Glutamatergic neuron (in vitro differentiated cells): ENCODE measurements around the gene TXNDC15. TPM values are rescaled to one million over a fixed set of nuclear protein-coding genes. Genes with fewer than 3 reads are reported as not detected.
A peak's percentile ranks its signal among the peaks of the same experiment; 100 is the strongest.
"Not testable (repeated sequence)": the region's sequence is repeated elsewhere in the genome, so short reads cannot be mapped to it uniquely, and the experiment has no call there.

ENCODE experiments used
- DNase-seq: peaks from one replicate; pipeline ENCODE4 v3.0.0; 2022
- H3K27ac Mint-ChIP-seq: one replicate; pipeline ENCODE4 v1.8.0; 2020; ENCODE audit warnings: mild to moderate bottlenecking, mixed read lengths, inconsistent platforms; ENCODE audit not compliant: unreplicated experiment
- H3K27me3 Mint-ChIP-seq: one replicate; pipeline ENCODE4 v1.8.0; 2020; ENCODE audit warnings: mild to moderate bottlenecking, moderate library complexity, mixed read lengths, inconsistent platforms; ENCODE audit not compliant: unreplicated experiment
- H3K36me3 Mint-ChIP-seq: one replicate; pipeline ENCODE4 v1.8.0; 2020; ENCODE audit warnings: mild to moderate bottlenecking, mixed read lengths, inconsistent platforms; ENCODE audit not compliant: unreplicated experiment
- H3K4me1 Mint-ChIP-seq: one replicate; pipeline ENCODE4 v1.8.0; 2020; ENCODE audit warnings: mild to moderate bottlenecking, low read depth, mixed read lengths, inconsistent platforms; ENCODE audit not compliant: unreplicated experiment
- H3K4me3 Mint-ChIP-seq: one replicate; pipeline ENCODE4 v1.8.0; 2020; ENCODE audit warnings: mild to moderate bottlenecking, mixed read lengths, inconsistent platforms; ENCODE audit not compliant: unreplicated experiment
- H3K9me3 Mint-ChIP-seq: one replicate; pipeline ENCODE4 v1.8.0; 2020; ENCODE audit warnings: mild to moderate bottlenecking, moderate library complexity, mixed read lengths, inconsistent platforms; ENCODE audit not compliant: unreplicated experiment
- total RNA-seq: library from RNA; stranded (reverse); fragmentation: NEBNext Ultra II Directional; extraction: Animal tissue kit (Norgen Biotek cat#: 25700); gene quantifications from one replicate; pipeline ENCODE4 v1.2.1, GENCODE V29; 2021; ENCODE audit not compliant: unreplicated experiment
- TF ChIP-seq, protein P1 (sequence below): fragments of 200-600 bp; sonication (generic); IDR thresholded peaks from one replicate; pipeline ENCODE4 v1.5.0; 2021; ENCODE audit not compliant: partially characterized antibody, unreplicated experiment

Gene TXNDC15
- total RNA-seq, 1 donor from 2014 or later: 57.5 TPM

- DNase-seq: no peak
- Mint-ChIP-seq H3K4me1 (peaks cover 12% of the 10 kb centered on the region), H3K27me3 (peaks cover 9% of the 10 kb centered on the region), H3K27ac (no peak overlapping the region), H3K9me3 (peaks cover 3% of the 10 kb centered on the region), H3K4me3 (no peak overlapping the region), H3K36me3 (no peaks in the 10 kb centered on the region)
- TF ChIP-seq, protein P1, sequence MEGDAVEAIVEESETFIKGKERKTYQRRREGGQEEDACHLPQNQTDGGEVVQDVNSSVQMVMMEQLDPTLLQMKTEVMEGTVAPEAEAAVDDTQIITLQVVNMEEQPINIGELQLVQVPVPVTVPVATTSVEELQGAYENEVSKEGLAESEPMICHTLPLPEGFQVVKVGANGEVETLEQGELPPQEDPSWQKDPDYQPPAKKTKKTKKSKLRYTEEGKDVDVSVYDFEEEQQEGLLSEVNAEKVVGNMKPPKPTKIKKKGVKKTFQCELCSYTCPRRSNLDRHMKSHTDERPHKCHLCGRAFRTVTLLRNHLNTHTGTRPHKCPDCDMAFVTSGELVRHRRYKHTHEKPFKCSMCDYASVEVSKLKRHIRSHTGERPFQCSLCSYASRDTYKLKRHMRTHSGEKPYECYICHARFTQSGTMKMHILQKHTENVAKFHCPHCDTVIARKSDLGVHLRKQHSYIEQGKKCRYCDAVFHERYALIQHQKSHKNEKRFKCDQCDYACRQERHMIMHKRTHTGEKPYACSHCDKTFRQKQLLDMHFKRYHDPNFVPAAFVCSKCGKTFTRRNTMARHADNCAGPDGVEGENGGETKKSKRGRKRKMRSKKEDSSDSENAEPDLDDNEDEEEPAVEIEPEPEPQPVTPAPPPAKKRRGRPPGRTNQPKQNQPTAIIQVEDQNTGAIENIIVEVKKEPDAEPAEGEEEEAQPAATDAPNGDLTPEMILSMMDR: no peak
Observed at GRCh38 chr5:134878403-134878802, 4.2 kb downstream of the TXNDC15 start.

- DNase-seq: no peak
- Mint-ChIP-seq H3K4me1 (peaks cover 10% of the 10 kb centered on the region), H3K4me3 (no peak overlapping the region), H3K36me3 (no peaks in the 10 kb centered on the region), H3K27me3 (peaks cover 9% of the 10 kb centered on the region), H3K9me3 (peaks cover 3% of the 10 kb centered on the region), H3K27ac (no peak overlapping the region)
- TF ChIP-seq, protein P1: no peak
Observed at GRCh38 chr5:134879456-134879855, 5.3 kb downstream of the TXNDC15 start.

DNA sequence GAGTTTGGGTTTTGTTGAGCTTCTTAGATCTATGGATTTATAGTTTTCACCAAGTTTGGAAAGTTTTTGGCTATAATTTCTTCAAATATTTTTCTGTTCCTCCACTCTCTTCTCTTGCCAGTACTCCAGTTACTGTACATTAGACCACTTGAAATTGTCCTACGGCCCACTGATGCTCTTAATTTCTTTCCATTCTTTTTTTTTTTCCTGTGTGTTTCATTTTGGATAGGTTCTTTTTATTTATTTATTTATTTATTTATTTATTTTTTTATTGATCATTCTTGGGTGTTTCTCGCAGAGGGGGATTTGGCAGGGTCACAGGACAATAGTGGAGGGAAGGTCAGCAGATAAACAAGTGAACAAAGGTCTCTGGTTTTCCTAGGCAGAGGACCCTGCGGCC lies 6.8 kb downstream of the TXNDC15 start:
- not testable (repeated sequence) for H3K27me3 Mint-ChIP-seq, H3K36me3 Mint-ChIP-seq, H3K9me3 Mint-ChIP-seq, H3K4me3 Mint-ChIP-seq, DNase-seq
- peak overlapping the region; percentile 79 for H3K27ac Mint-ChIP-seq
- peaks cover 10% of the 10 kb centered on the region for H3K4me1 Mint-ChIP-seq

DNA sequence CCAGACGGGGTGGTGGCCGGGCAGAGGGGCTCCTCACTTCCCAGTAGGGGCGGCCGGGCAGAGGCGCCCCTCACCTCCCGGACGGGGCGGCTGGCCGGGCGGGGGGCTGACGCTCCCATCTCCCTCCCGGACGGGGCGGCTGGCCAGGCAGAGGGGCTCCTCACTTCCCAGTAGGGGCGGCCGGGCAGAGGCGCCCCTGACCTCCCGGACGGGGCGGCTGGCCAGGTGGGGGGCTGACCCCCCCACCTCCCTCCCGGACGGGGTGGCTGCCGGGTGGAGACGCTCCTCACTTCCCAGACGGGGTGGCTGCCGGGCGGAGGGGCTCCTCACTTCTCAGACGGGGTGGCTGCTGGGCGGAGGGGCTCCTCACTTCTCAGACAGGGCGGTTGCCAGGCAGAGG lies 7.5 kb downstream of the TXNDC15 start:
- H3K27me3 Mint-ChIP-seq, H3K9me3 Mint-ChIP-seq: not testable (repeated sequence)

GRCh38 chr5:134887593-134888159 lies 13.5 kb downstream of the TXNDC15 start:
- Mint-ChIP-seq H3K27me3 (peaks cover 2% of the 10 kb centered on the region), H3K36me3 (peaks cover 12% of the 10 kb centered on the region), H3K9me3 (no peaks in the 10 kb centered on the region), H3K4me3 (no peak overlapping the region), H3K27ac (no peak overlapping the region), H3K4me1 (no peaks in the 10 kb centered on the region)
- TF ChIP-seq, protein P1: no peak
- no peak for DNase-seq

More for the DNA sequence above, 7.5 kb downstream of the TXNDC15 start:
- H3K36me3 Mint-ChIP-seq, DNase-seq, H3K27ac Mint-ChIP-seq, H3K4me1 Mint-ChIP-seq, H3K4me3 Mint-ChIP-seq: not testable (repeated sequence)

GRCh38 chr5:134889335-134889734 lies 15.2 kb downstream of the TXNDC15 start:
- no peak overlapping the region for H3K27ac Mint-ChIP-seq
- H3K27me3 Mint-ChIP-seq: peaks cover 2% of the 10 kb centered on the region
- TF ChIP-seq, protein P1: no peak
- no peaks in the 10 kb centered on the region for H3K4me1 Mint-ChIP-seq
- no peak for DNase-seq
- no peaks in the 10 kb centered on the region for H3K9me3 Mint-ChIP-seq
- peaks cover 12% of the 10 kb centered on the region for H3K36me3 Mint-ChIP-seq
- no peak overlapping the region for H3K4me3 Mint-ChIP-seq
